Astrocyte (in vitro differentiated cells and primary cell): ENCODE data around the gene CNNM2. TPM values are rescaled to one million over a fixed set of nuclear protein-coding genes. Genes with fewer than 3 reads are reported as not detected.

Experiments
- DNase-seq: peaks from one replicate; pipeline ENCODE4 v3.0.0-alpha.2; 2010; ENCODE audit warnings: low read depth
- FAIRE-seq: peaks from 2 replicates; lab custom pipeline; 2011; peaks lifted over from hg19 to GRCh38; lab: Jason Lieb, UNC
- H2AFZ ChIP-seq: 2 replicates; pipeline ENCODE4 v1.6.0; 2012; ENCODE audit warnings: low read depth, low read length, inconsistent platforms
- H3K27ac ChIP-seq: 2 replicates; pipeline ENCODE4 v1.5.1; 2011; ENCODE audit warnings: low read depth, low read length, inconsistent platforms
- H3K27me3 ChIP-seq: 2 replicates; pipeline ENCODE4 v1.6.0; 2011; ENCODE audit warnings: low read length, inconsistent platforms; ENCODE audit not compliant: insufficient read depth
- H3K36me3 ChIP-seq: 2 replicates; pipeline ENCODE4 v1.5.1; 2011; ENCODE audit warnings: low read length, inconsistent platforms; ENCODE audit not compliant: insufficient read depth
- H3K4me1 ChIP-seq: 2 replicates; pipeline ENCODE4 v1.5.1; 2011; ENCODE audit warnings: low read length, inconsistent platforms; ENCODE audit not compliant: insufficient read depth
- H3K4me2 ChIP-seq: 2 replicates; pipeline ENCODE4 v1.6.0; 2012; ENCODE audit warnings: low read length, inconsistent platforms
- H3K4me3 ChIP-seq: 2 replicates; pipeline ENCODE4 v1.5.1; 2011; ENCODE audit warnings: low read depth, mild to moderate bottlenecking, low read length, inconsistent platforms; ENCODE audit not compliant: insufficient read depth
- H3K79me2 ChIP-seq: 2 replicates; pipeline ENCODE4 v1.6.0; 2012; ENCODE audit warnings: mild to moderate bottlenecking, low read length, inconsistent platforms; ENCODE audit not compliant: insufficient read depth
- H3K9ac ChIP-seq: 2 replicates; pipeline ENCODE4 v1.6.0; 2012; ENCODE audit warnings: mild to moderate bottlenecking, low read length, inconsistent platforms
- H3K9me3 ChIP-seq: 2 replicates; pipeline ENCODE4 v1.5.1; 2012; ENCODE audit warnings: low read depth, mild to moderate bottlenecking, low read length, inconsistent platforms; ENCODE audit not compliant: insufficient read depth
- H4K20me1 ChIP-seq: 2 replicates; pipeline ENCODE4 v1.6.0; 2012; ENCODE audit warnings: low read length, inconsistent platforms; ENCODE audit not compliant: insufficient read depth
- H3K27ac Mint-ChIP-seq: one replicate; pipeline ENCODE4 v1.8.0; 2021; ENCODE audit warnings: mild to moderate bottlenecking, mixed read lengths; ENCODE audit not compliant: unreplicated experiment
- H3K27me3 Mint-ChIP-seq: one replicate; pipeline ENCODE4 v1.8.0; 2021; ENCODE audit warnings: low read depth, mixed read lengths; ENCODE audit not compliant: unreplicated experiment
- H3K36me3 Mint-ChIP-seq: one replicate; pipeline ENCODE4 v1.8.0; 2021; ENCODE audit warnings: low read depth, mixed read lengths; ENCODE audit not compliant: unreplicated experiment
- H3K4me1 Mint-ChIP-seq: one replicate; pipeline ENCODE4 v1.8.0; 2021; ENCODE audit warnings: low read depth, mixed read lengths; ENCODE audit not compliant: unreplicated experiment
- H3K4me3 Mint-ChIP-seq: one replicate; pipeline ENCODE4 v1.8.0; 2021; ENCODE audit warnings: mild to moderate bottlenecking, moderate library complexity, mixed read lengths; ENCODE audit not compliant: unreplicated experiment
- H3K9me3 Mint-ChIP-seq: one replicate; pipeline ENCODE4 v1.8.0; 2021; ENCODE audit warnings: mild to moderate bottlenecking, mixed read lengths; ENCODE audit not compliant: unreplicated experiment
- CTCF ChIP-seq: IDR thresholded peaks from 2 replicates; pipeline ENCODE4 v1.5.1; 2011; ENCODE audit warnings: low read depth, mild to moderate bottlenecking, inconsistent platforms, low read length, moderate library complexity; ENCODE audit not compliant: insufficient read depth
- EZH2 ChIP-seq: IDR thresholded peaks from 2 replicates; pipeline ENCODE4 v1.6.1; 2012; ENCODE audit warnings: mild to moderate bottlenecking, low read length, inconsistent platforms; ENCODE audit not compliant: insufficient read depth
- total RNA-seq: library from RNA; stranded (reverse); gene quantifications from 2 replicates; pipeline ENCODE4 v1.2.1, GENCODE V29; 2021

Gene CNNM2
- total RNA-seq, 1 donor from 2014 or later = 9.9 TPM

- H3K4me2 ChIP-seq = no peak overlapping the region
- TF ChIP-seq EZH2 (no peak), CTCF (no peak)
- peaks cover 4% of the 10 kb centered on the region for H4K20me1 ChIP-seq
- no peaks in the 10 kb centered on the region for H3K79me2 ChIP-seq
- no peaks in the 10 kb centered on the region for H3K27me3 Mint-ChIP-seq
- H3K4me1 Mint-ChIP-seq = no peaks in the 10 kb centered on the region
- FAIRE-seq (no peak), DNase-seq (no peak)
- no peaks in the 10 kb centered on the region for H3K9me3 ChIP-seq
- H3K27ac Mint-ChIP-seq = no peak overlapping the region
- no peak overlapping the region for H3K4me3 ChIP-seq
- no peak overlapping the region for H3K27ac ChIP-seq
- no peak overlapping the region for H3K4me3 Mint-ChIP-seq
- H3K27me3 ChIP-seq = no peaks in the 10 kb centered on the region
- H2AFZ ChIP-seq = no peak overlapping the region
- H3K4me1 ChIP-seq = no peaks in the 10 kb centered on the region
- no peaks in the 10 kb centered on the region for H3K36me3 ChIP-seq
- H3K36me3 Mint-ChIP-seq = peaks cover 11% of the 10 kb centered on the region
- peaks cover 5% of the 10 kb centered on the region for H3K9me3 Mint-ChIP-seq
- no peak overlapping the region for H3K9ac ChIP-seq
Observed at GRCh38 chr10:102930720-102931119, 12.6 kb downstream of the CNNM2 start.

- Mint-ChIP-seq H3K9me3 (peaks cover 5% of the 10 kb centered on the region), H3K27ac (no peak overlapping the region), H3K27me3 (no peaks in the 10 kb centered on the region), H3K4me1 (peaks cover 4% of the 10 kb centered on the region), H3K4me3 (no peak overlapping the region), H3K36me3 (peaks cover 11% of the 10 kb centered on the region)
- DNase-seq (no peak), FAIRE-seq (no peak)
- no peak overlapping the region for H2AFZ ChIP-seq
- no peaks in the 10 kb centered on the region for H3K79me2 ChIP-seq
- H3K4me3 ChIP-seq = no peak overlapping the region
- TF ChIP-seq EZH2 = no peak
- no peak for TF ChIP-seq CTCF
- H3K27me3 ChIP-seq = no peaks in the 10 kb centered on the region
- no peaks in the 10 kb centered on the region for H3K36me3 ChIP-seq
- no peak overlapping the region for H3K4me2 ChIP-seq
- H3K4me1 ChIP-seq = no peaks in the 10 kb centered on the region
- no peaks in the 10 kb centered on the region for H3K9me3 ChIP-seq
- H3K27ac ChIP-seq = no peak overlapping the region
- no peak overlapping the region for H3K9ac ChIP-seq
- peaks cover 4% of the 10 kb centered on the region for H4K20me1 ChIP-seq
Observed at GRCh38 chr10:102931643-102932042, 13.5 kb downstream of the CNNM2 start.

GRCh38 chr10:102935505-102935904 lies 17.4 kb downstream of the CNNM2 start:
- Mint-ChIP-seq H3K9me3 (no peaks in the 10 kb centered on the region), H3K27ac (no peak overlapping the region), H3K36me3 (peaks cover 6% of the 10 kb centered on the region), H3K4me3 (no peak overlapping the region), H3K4me1 (peaks cover 4% of the 10 kb centered on the region), H3K27me3 (no peaks in the 10 kb centered on the region)
- TF ChIP-seq EZH2 (no peak), CTCF (no peak)
- Histone ChIP-seq H3K4me2 (no peak overlapping the region), H3K27me3 (peaks cover 2% of the 10 kb centered on the region), H3K4me3 (no peak overlapping the region), H2AFZ (no peak overlapping the region), H3K36me3 (no peaks in the 10 kb centered on the region), H3K27ac (no peak overlapping the region), H3K9ac (no peak overlapping the region), H4K20me1 (peaks cover 6% of the 10 kb centered on the region), H3K9me3 (no peaks in the 10 kb centered on the region), H3K4me1 (no peaks in the 10 kb centered on the region), H3K79me2 (no peaks in the 10 kb centered on the region)
- FAIRE-seq (no peak), DNase-seq (no peak)
